ENCODE data around the gene PXN. TPM values are rescaled to one million over a fixed set of nuclear protein-coding genes. Genes with fewer than 3 reads are reported as not detected.
"Not testable (repeated sequence)": the region's sequence is repeated elsewhere in the genome, so short reads cannot be mapped to it uniquely, and the experiment has no call there.

Gene PXN
- total RNA-seq, 1 donor from 2014 or later = 105 TPM

GRCh38 chr12:120247183-120247582 lies 18.3 kb downstream of the PXN start:
- no peaks in the 10 kb centered on the region for H3K9me3 ChIP-seq
- H3K36me3 ChIP-seq = no peaks in the 10 kb centered on the region
- TF ChIP-seq, protein P1, sequence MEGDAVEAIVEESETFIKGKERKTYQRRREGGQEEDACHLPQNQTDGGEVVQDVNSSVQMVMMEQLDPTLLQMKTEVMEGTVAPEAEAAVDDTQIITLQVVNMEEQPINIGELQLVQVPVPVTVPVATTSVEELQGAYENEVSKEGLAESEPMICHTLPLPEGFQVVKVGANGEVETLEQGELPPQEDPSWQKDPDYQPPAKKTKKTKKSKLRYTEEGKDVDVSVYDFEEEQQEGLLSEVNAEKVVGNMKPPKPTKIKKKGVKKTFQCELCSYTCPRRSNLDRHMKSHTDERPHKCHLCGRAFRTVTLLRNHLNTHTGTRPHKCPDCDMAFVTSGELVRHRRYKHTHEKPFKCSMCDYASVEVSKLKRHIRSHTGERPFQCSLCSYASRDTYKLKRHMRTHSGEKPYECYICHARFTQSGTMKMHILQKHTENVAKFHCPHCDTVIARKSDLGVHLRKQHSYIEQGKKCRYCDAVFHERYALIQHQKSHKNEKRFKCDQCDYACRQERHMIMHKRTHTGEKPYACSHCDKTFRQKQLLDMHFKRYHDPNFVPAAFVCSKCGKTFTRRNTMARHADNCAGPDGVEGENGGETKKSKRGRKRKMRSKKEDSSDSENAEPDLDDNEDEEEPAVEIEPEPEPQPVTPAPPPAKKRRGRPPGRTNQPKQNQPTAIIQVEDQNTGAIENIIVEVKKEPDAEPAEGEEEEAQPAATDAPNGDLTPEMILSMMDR (IDR thresholded peaks at IDR 0.05) = no peak
- H3K4me3 ChIP-seq = no peak overlapping the region
- DNase-seq = no peak
- no peak overlapping the region for H3K27ac ChIP-seq
- no peaks in the 10 kb centered on the region for H3K27me3 ChIP-seq
- intact Hi-C loops (cut with DNase I) = no loop called here
- ATAC-seq = no peak
- peaks cover 71% of the 10 kb centered on the region for H3K4me1 ChIP-seq

DNA sequence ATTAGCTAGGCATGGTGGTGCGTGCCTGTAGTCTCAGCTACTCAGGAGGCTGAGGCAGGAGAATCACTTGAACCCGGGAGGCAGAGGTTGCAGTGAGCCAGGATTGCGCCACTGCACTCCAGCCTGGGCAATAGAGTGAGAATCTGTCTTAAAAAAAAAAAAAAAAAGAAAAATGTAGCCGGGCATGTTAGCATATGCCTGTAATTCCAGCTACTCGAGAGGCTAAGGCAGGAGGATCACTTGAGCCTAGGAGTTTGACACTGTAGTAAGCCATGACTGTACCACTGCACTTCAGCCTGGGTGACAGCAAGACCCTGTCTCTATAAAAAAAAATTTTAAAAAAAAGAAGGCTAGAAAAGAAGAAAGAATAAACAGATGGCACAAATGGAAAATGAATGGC lies 18.8 kb downstream of the PXN start:
- not testable (repeated sequence) for H3K27me3 ChIP-seq

DNA sequence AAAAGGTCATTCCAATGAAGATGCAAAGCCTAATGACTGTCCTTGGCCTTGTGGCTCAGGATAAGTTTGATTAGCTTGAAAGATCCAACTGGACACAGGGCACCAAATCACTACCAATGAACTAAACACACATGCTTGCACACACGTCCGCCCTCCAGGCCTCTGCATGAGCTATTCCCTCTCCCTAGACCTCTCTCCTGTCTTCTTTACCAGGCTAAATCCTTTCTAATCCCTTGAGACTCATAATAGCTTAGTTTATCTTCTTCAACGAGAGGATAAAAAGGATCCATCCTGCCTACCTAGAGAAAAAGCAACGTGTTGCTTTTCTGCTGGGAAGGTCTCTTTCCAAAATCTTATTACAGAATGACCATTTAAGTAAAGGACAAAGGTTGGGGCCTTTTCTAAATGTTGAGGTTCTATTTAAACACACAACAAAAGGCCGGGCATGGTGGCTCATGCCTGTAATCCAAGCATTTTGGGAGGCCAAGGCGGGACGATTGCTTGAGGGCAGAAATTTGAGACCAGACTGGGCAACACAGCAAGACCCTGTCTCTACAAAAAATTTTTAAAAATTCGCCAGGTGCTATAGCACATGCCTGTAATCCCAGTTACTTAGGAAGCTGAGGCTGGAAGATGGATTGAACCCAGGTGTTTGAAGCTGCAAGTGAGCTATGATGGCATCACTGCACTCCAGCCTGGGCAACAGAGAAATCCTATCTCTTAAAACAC lies 22.4 kb downstream of the PXN start:
- TF ChIP-seq, protein P1 (IDR thresholded peaks at IDR 0.05) = no peak
- intact Hi-C loops (cut with DNase I) = no loop called here
- DNase-seq (no peak), ATAC-seq (no peak)
- Histone ChIP-seq H3K9me3 (no peaks in the 10 kb centered on the region), H3K4me1 (peaks cover 66% of the 10 kb centered on the region), H3K27me3 (no peaks in the 10 kb centered on the region), H3K27ac (peak overlapping the region; percentile 31), H3K36me3 (no peaks in the 10 kb centered on the region), H3K4me3 (no peak overlapping the region)

More for the DNA sequence above, 18.8 kb downstream of the PXN start:
- DNase-seq; H3K9me3 ChIP-seq; ATAC-seq; H3K36me3 ChIP-seq; intact Hi-C loops (cut with DNase I); H3K4me3 ChIP-seq: not testable (repeated sequence)
- Histone ChIP-seq H3K27ac (peak overlapping the region; percentile 17), H3K4me1 (peaks cover 66% of the 10 kb centered on the region)

DNA sequence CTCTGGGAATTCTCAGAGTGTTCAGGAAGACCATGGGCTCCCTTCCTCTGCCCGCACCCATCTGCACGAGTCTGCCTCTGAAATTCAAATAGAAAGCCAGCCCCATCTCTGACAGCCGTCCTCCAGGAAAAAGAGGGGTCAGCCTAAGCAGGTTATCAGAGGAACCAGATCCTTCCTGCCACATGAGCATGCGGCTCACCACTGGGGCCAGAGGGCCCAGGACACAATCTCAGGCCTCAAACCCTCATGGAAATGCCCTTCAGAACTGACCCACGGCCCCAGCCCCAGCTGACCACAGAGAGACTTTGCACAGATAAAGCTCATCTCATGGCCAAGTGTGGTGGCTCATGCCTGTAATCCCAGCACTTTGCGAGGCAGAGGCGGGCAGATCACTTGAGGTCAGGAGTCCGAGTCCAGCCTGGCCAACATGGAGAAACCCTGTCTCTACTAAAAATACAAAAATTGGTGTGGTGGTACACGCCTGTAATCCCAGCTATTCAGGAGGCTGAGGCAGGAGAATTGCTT lies 23.2 kb downstream of the PXN start:
- DNase-seq (no peak), ATAC-seq (peak; percentile 47)
- intact Hi-C loops (cut with DNase I) = no loop called here
- Histone ChIP-seq H3K4me1 (peaks cover 66% of the 10 kb centered on the region), H3K4me3 (no peak overlapping the region), H3K27me3 (no peaks in the 10 kb centered on the region), H3K27ac (peak overlapping the region; percentile 31), H3K9me3 (no peaks in the 10 kb centered on the region), H3K36me3 (no peaks in the 10 kb centered on the region)
- TF ChIP-seq, protein P1 (IDR thresholded peaks at IDR 0.05) = no peak

DNA sequence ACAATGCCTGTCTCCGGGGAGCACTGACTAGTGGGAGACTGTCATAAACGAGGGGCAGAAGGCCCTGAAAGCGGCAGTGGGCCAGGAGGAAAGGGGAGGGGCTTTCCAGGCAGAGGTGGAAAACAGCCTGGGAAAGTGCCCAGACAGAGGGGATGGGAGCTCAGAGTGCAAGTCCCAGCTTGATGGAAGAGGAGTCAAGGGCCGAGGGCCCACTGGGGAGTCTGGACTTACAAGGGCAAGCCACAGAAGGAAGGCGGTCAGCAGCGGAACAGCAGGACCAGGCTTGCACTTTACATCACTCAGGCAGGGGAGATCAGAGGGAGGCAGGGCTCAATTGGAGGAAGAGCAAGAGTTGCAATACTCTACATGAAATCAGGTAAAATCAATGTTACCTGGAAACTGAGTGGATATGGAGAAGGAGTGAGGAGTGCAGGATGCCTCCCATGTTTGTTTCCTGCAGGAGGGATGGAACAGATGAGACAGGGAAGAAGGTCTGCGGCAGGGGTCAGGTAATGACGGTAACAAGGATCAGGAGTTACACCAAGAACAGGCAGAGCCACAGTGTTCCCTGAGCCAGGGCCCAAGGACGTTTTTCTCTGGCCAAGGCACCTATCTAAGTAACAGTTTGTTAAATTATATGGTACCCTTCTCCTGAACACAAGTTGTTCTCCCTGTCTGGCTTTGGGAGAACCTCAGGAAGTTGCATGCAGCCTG lies 23.8 kb downstream of the PXN start:
- H3K27ac ChIP-seq = peak overlapping the region; percentile 53
- no peak for ATAC-seq
- no peaks in the 10 kb centered on the region for H3K27me3 ChIP-seq
- no peaks in the 10 kb centered on the region for H3K9me3 ChIP-seq
- H3K4me1 ChIP-seq = peaks cover 67% of the 10 kb centered on the region
- no peak overlapping the region for H3K4me3 ChIP-seq
- intact Hi-C loops (cut with DNase I) = no loop called here
- TF ChIP-seq, protein P1 (IDR thresholded peaks at IDR 0.05) = no peak
- no peaks in the 10 kb centered on the region for H3K36me3 ChIP-seq
- no peak for DNase-seq

GRCh38 chr12:120240495-120240833 lies 25.1 kb downstream of the PXN start:
- Histone ChIP-seq H3K9me3 (no peaks in the 10 kb centered on the region), H3K4me1 (peaks cover 70% of the 10 kb centered on the region), H3K27me3 (no peaks in the 10 kb centered on the region), H3K36me3 (no peaks in the 10 kb centered on the region), H3K27ac (peak overlapping the region; percentile 53), H3K4me3 (no peak overlapping the region)
- intact Hi-C loops (cut with DNase I) = no loop called here
- ATAC-seq (no peak), DNase-seq (no peak)
- TF ChIP-seq, protein P1 (IDR thresholded peaks at IDR 0.05) = no peak
